ENCODE results near the gene APOBEC3F.

The APOBEC3F gene

GRCh38 chr22:39095971-39096370 is 55.3 kb downstream of the APOBEC3F start:
- no peak for DNase-seq

- DNase-seq, result no peak
Measured at GRCh38 chr22:39097098-39098020, 56.7 kb downstream of the APOBEC3F start, which contains the start of gene APOBEC3H. APOBEC3H (plus strand) TSS chr22:39097244; CDS start chr22:39100279, 3,035 bp downstream.

GRCh38 chr22:39098026-39098425 is 57.4 kb downstream of the APOBEC3F start:
- DNase-seq, result no peak

GRCh38 chr22:39098576-39098975 is 57.9 kb downstream of the APOBEC3F start:
- no peak for DNase-seq

GRCh38 chr22:39101226-39101625 is 60.6 kb downstream of the APOBEC3F start:
- DNase-seq, result no peak

GRCh38 chr22:39103431-39103830 is 62.8 kb downstream of the APOBEC3F start:
- DNase-seq, result no peak
